GM10248 (cell line): ENCODE data around the gene ERN1.

Source experiments
- CTCF ChIA-PET: fragments of 300-600 bp; sonication (Branson Sonifier 250); formaldehyde crosslinking; extraction: SDS; loops from one replicate; lab custom pipeline; 2021; ENCODE audit warnings: antibody characterized with exemption; lab: Yijun Ruan, JAX
- POLR2A ChIA-PET: fragments of 350-650 bp; sonication (Branson Sonifier 250); formaldehyde crosslinking; extraction: SDS; loops from one replicate; lab custom pipeline; 2020; ENCODE audit warnings: antibody characterized with exemption; lab: Yijun Ruan, JAX
- DNase-seq: peaks from one replicate; pipeline ENCODE4 v3.0.0; 2012; ENCODE audit errors: extremely low spot score
- CTCF ChIP-seq: IDR thresholded peaks from 2 replicates; pipeline ENCODE4 v1.5.1; 2012; ENCODE audit warnings: mild to moderate bottlenecking, low read depth; ENCODE audit errors: extremely low read depth, missing control alignments, control extremely low read depth

The ERN1 gene

GRCh38 chr17:64110379-64111152 is 19.4 kb downstream of the ERN1 start:
- CTCF ChIA-PET, result interaction anchor here (1.0 kb wide), 1 partner anchor 8 kb away, joined by 4 read pairs; no protein-coding TSS in a partner anchor
- no peak for DNase-seq
- POLR2A ChIA-PET, result no interaction called here
- TF ChIP-seq CTCF, result no peak

GRCh38 chr17:64109400-64109799 is 20.5 kb downstream of the ERN1 start:
- no peak for DNase-seq
- POLR2A ChIA-PET, result no interaction called here
- no peak for TF ChIP-seq CTCF
- CTCF ChIA-PET, result interaction anchor here (1.0 to 1.8 kb wide), 2 partner anchors 9 to 24 kb away, joined by 4 read pairs; no protein-coding TSS in a partner anchor

DNA sequence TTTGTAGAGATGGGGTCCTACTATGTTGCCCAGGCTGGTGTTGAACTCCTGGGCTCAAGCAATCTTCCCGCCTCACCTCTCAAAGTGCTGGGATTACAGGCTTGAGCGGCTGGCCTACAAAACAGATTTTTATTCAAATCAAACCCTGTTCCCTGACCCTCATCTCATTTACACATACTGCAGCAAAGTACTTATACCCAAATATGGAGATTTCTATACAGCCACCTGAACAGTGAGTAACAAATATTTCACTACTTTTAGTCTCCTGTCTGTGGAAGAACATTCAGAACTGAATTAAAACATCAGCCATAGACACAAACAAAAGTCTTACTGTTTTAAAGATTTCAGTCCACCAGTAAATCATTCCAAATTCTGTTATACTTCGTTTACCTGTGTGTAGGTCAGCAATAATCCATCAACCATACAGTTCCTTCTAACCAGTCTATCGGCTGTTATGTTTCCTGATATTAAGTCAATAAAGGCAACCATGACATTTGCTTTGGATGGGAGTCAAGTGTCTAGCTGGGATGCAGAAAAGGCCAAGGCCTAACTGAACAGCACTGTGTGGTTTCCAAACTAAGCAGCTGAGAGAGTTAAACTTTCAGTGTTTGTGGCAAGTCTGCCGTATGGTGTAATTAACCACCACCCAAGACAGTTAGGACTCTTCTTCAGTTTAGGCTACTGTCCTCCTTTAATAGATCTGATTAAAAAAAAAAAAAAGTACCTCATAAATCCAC is 22.3 kb downstream of the ERN1 start:
- ChIA-PET POLR2A (interaction anchor here (0.7 kb wide), 1 partner anchor 11 kb away, joined by 5 read pairs; no protein-coding TSS in a partner anchor), CTCF (interaction anchor here (1.1 kb wide), 1 partner anchor 15 kb away, joined by 5 read pairs; no protein-coding TSS in a partner anchor)
- no peak for TF ChIP-seq CTCF
- DNase-seq, result no peak

- DNase-seq, result no peak
- TF ChIP-seq CTCF, result no peak
- POLR2A ChIA-PET, result no interaction called here
- CTCF ChIA-PET, result interaction anchor here (1.2 kb wide), 1 partner anchor 26 kb away, joined by 8 read pairs; no protein-coding TSS in a partner anchor
These were observed 23.0 kb downstream of the ERN1 start for GRCh38 chr17:64106918-64107317.

GRCh38 chr17:64103391-64104364 is 26.3 kb downstream of the ERN1 start:
- DNase-seq, result no peak
- POLR2A ChIA-PET, result interaction anchor here (0.7 kb wide), 1 partner anchor 367 kb away, joined by 3 read pairs; no protein-coding TSS in a partner anchor
- TF ChIP-seq CTCF, result no peak
- CTCF ChIA-PET, result interaction anchor here (0.8 to 3.1 kb wide), 14 partner anchors 9 to 157 kb away, joined by 3 to 15 read pairs (median 4); no protein-coding TSS in a partner anchor
